GM10266 (cell line): ENCODE data around the gene DTNB.

ENCODE experiments used
- DNase-seq: peaks from one replicate; pipeline ENCODE4 v3.0.0; 2012; ENCODE audit errors: extremely low spot score
- TF ChIP-seq, protein P1 (sequence below): IDR thresholded peaks from 2 replicates; pipeline ENCODE4 v1.5.1; 2012; ENCODE audit warnings: mild to moderate bottlenecking, low read depth; ENCODE audit not compliant: control insufficient read depth, insufficient read depth; ENCODE audit errors: missing control alignments

DTNB gene

DNA sequence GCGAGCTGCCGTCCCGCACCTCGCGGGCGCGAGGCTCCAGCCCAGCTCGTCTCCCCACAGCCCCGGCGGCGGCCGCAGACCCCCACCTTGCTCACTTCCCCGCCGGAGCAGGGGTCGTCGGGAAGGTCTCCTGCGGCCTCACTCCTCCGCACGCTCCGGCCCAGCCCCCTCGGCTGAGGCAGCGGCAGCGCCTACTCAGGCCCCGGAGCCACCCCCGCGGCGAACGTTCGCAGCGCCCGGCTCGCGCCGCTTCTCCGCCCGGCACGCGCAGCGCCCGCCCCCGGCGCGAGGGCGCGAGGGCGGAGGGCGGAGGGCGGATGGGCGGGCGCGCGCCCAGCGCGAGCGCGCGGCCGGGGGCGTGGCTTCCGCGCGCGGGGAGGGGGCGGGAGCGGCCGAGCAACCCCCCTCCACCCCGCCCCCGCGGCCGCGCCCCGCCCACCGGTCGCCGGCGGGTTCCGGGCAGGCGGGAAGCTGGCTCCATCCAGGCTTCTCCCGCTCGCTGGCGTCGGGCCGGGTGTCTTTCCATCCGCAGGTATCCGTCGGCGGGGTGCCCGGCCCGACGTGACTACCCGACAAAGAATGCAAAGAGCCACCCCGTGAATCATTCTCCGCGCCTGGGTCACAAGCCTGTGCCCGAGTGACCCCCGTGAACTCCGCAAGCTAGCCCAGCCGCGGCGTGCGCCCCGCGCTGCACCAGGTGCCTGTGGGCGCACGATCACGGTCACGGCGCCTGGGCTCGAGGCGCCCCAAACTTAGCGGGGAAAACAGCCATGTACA is at the start of gene DTNB:
Gene DTNB, minus strand, starts transcription at position 278 of the 777 bp plus-strand sequence. CDS start 20,917 bp downstream, outside the sequence.
- DNase-seq = peak; percentile 94
- TF ChIP-seq, protein P1, sequence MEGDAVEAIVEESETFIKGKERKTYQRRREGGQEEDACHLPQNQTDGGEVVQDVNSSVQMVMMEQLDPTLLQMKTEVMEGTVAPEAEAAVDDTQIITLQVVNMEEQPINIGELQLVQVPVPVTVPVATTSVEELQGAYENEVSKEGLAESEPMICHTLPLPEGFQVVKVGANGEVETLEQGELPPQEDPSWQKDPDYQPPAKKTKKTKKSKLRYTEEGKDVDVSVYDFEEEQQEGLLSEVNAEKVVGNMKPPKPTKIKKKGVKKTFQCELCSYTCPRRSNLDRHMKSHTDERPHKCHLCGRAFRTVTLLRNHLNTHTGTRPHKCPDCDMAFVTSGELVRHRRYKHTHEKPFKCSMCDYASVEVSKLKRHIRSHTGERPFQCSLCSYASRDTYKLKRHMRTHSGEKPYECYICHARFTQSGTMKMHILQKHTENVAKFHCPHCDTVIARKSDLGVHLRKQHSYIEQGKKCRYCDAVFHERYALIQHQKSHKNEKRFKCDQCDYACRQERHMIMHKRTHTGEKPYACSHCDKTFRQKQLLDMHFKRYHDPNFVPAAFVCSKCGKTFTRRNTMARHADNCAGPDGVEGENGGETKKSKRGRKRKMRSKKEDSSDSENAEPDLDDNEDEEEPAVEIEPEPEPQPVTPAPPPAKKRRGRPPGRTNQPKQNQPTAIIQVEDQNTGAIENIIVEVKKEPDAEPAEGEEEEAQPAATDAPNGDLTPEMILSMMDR = no peak

DNA sequence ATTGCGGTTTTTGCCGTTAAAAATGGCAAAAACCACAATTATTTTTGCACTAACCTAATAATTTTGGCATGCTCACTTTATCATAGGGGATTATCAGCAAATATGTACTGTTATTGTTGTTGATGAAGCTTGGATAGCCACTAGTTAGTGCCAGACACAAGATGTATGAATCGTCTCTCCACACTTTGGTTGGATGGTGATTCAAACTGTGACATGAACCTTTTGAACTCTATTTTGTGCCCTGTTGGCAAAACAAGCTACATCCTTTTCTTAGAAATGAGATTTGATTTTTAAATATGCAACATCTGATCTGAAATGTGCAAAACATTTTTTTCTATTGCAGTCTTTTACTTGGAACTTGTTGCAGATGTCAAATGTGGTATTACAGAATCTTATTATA is 48.8 kb upstream of the DTNB start:
- TF ChIP-seq, protein P1 = no peak
- no peak for DNase-seq

DNA sequence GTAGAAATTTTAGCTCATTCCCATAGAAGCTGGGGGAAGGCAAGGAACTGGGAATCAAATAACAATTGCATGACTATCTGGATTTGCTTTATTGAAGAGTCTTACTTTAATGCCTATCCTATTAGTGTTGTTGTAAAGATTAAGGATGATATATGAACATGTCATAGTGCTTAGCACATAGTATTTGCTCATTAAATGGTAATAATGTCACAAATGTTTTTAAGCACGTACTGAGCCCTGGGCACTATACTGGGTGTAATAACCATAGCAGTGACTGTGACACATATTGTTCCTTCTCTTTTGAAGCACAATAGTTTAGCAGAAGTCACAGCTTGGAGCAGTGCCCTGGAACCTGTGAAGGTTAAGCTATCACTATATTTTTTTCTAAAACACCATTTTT is 47.2 kb upstream of the DTNB start:
- DNase-seq = no peak
- TF ChIP-seq, protein P1 = no peak

DNA sequence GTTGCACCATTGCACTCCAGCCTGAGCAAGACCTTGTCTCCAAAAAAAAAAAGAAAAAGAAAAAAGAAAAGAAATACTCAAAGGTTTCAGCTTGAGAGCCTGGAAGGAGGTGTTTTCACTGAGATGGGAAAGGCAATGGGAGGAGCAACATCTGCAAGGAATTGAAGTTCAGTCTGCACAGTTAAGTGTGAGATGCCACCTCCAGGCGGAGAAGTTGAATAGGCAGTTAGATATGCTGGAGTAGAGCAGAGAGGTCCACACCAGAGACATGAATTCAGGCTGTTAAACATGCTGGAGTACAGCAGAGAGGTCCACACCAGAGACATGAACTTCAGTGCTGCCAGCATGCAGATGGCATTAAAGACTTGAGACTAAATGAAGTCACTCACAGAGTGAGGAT is 41.4 kb upstream of the DTNB start:
- no peak for DNase-seq
- TF ChIP-seq, protein P1 = no peak

DNA sequence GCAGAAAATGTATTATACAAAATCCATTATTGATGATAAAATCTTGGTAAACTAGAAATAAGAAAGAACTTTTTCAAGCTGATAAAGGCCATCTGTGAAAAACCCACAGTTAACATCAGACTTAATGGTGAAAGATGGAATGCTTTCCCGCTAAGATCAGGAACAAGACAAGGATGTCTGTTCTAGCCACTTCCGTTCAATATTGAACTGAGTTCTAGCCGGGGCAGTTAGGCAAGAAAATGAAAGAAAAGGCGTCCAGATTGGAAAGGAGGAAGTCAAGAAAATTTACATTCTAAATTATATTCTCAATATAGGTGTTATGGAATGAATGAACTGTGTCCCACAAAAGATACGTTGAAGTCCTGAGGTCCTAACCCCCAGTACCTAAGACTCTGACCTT is 39.1 kb upstream of the DTNB start:
- no peak for DNase-seq
- TF ChIP-seq, protein P1 = no peak

DNA sequence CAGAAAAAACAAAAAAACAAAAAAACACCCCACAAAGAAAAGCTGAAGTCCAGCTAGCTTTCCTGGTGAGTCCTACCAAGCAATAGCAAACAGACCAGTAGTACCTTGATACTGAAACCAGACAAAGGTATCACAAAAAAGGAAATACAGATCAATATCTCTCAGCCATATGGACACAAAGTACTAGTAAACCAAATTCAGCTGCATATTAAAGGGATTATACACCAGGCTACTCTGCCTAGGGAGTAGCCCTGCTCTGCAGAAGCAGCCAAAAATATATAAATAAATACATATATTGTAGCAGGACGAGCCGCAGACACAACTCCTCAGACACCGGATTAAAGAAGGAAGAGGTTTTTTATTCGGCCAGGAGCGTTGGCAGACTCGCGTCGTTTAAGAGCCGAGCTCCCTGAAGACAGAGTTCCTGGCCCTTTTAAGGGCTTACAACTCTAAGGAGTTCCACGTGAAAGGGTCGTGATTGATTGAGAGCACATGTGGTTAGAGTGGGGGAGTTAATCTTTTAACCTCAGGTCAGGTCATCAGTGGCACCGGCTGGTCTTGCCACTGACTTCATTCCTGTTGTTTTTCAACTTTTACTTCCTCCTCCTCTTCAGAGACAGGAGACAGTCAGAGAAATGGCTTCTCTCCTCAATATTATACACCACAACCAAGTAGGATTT is 38.4 kb upstream of the DTNB start:
- DNase-seq = no peak
- TF ChIP-seq, protein P1 = no peak

DNA sequence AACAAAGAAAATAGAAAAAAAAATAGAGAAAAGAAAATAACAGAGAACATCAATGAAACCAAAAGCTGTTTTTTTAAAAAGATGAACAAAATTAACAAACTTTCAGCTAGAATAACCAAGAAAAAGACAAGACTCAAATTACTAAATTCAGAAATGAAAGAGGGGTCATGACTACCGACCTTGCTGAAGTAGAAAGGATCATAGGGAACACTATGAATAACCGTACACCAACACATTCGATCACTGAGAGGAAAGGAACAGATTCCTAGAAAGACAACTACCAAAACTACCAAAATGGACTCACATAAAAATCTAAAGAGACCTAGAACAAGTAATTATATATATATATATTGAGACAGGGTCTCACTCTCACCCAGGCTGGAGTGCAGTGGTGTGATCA is 37.4 kb upstream of the DTNB start:
- no peak for DNase-seq
- TF ChIP-seq, protein P1 = no peak
